Activated CD4-positive, alpha-beta T cell treated with anti-CD3 and anti-CD28 coated beads for 48 hours (primary cell): ENCODE results near the gene MTUS2.

Experiments used
- DNase-seq: peaks from one replicate; pipeline ENCODE4 v3.0.0-alpha.2; 2020

Gene MTUS2

DNA sequence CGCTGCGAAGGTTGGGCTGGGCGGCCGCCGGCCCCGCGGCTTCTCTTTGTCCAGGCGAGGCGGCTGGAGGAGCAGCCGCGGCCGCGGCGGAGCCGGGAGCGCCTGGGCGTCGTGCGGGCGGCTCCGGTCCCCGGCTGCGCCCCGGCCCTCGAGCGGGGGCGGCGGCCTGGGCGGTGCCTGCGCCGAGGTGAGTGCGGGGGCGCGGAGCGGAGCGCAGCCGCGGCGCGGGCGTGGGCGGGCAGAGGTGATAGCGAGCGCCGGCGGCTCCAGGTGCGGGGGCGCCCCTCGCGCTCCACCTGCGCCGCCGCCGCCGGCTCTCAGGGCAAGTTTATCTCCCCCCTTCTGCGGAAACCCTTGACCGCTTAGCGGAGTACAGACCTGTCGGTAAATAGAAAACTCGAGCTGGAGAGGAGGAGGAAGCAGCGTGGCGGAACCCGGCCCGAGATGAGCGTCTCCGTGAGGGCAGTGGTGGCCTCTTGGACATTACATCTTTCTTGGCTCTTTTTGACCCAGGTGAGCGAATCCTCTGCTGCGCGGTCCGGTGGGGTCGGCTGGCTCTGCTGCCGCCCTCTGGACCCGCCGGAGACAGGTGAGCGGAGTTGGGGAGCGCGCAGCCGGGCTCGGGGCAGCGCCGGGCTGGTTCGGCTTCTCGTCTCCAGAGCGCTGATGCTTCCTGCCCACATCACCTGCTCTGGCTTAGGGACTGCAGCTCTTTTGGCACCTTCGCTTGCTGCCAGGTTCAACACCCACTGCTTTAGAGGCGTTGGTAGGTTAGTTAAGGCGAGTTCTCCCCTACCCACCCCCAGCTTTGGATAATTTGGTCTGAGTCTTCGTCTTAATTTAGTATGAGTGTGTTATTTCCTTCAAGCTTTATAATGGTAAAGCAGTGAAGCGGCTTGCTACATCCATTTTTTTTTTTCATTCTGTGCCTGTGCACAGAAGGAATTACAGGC lies at the start of gene MTUS2:
Gene MTUS2 (plus strand): TSS at position 241 of the 953 bp plus-strand sequence.
- peak; percentile 17 for DNase-seq

DNA sequence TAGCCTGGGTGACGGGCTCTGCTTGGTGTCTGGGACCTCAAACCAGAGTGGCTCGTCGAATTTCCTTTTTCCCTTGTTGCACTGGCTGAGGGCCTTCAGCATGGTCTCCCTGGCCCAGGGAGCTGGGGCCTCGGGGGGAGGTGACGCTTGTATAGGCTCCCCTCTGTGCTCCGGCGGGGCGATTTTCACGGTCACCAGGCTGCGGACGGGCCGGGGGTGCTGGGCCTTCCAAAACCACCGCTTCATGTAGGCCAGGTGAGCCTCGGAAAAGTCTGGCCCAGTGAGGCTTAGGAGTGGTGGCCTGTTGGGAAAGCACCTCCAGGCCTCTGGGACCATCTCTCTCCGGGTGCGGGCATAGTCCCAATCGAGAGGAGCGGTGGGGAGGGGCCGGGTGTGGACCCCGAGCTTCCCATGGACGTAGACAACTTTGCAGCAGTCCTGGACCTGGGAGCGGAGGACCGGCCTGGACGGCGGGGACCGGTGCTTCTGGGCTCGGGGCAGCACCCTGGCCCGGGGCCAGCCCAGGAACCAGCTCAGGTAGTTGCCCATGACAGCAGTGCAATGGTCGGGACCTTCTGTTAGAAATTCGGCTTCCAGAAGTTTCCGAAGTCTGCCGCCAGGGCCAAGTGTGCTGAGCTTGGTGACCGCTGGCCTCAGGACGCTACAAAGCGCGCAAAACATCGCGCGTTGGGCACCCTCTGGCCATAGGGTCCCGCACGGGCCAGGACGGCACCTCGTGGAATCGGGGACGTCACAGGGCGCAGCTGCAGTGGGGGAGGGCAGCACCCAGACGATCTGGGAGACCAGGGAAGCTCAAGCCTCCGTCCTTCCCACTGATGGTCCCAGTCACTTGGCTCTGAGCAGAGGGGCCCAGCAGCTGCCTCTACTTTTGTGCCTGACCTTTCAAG lies 41.6 kb upstream of the MTUS2 start:
- no peak for DNase-seq

DNA sequence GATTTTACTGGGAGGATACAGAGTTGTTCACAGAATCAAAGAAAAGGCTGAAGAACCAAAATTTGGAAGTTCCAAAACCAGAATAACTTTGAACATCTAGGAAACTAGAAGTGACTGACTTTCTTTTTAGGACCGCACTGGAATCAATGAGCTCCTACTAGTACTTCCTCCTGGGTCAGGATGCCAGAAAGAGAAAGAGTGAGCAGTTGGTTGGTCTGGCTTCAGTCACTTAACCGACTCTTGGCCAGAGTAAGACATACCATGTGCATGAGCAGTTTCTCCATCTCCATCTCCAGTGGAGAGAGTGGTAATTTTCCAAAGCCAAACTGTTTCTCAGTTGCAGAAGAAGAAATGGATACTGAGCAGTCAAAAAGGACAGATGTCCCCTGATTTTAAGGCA lies 27.1 kb upstream of the MTUS2 start:
- DNase-seq = no peak

DNA sequence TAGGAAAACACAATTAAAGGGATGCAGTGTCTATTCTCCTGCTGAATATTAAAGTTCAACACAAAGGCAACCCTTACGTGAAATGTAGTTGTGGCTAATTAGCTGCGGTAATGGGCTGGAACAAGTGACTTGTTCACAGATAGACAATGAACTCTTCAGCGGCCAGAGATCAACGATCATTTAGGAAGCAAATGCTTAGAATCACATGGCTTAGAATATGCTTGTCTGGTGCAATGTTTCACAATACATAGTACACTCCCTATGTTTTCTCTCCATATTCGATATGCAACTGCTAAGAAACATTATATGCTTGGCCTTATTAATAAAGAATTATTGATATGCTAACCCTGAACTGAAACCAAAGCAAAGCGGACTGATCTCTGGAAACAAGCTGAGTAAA lies 25.7 kb upstream of the MTUS2 start:
- DNase-seq = no peak

DNA sequence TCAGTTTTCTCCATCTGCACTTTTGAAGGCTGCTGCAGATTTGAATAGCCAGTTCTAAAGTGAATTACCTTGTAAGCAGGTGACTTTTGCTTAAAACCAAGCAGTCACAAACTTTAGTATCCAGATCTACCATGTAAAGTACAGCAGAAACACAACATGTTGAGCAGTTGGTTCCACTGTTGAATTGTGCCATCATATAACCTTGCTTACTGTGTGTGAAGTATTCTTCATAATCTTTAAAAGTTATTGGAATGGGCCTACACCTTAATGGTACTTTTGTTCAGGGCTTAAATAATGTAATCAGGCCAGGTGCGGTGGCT lies 23.2 kb upstream of the MTUS2 start:
- DNase-seq = no peak

DNA sequence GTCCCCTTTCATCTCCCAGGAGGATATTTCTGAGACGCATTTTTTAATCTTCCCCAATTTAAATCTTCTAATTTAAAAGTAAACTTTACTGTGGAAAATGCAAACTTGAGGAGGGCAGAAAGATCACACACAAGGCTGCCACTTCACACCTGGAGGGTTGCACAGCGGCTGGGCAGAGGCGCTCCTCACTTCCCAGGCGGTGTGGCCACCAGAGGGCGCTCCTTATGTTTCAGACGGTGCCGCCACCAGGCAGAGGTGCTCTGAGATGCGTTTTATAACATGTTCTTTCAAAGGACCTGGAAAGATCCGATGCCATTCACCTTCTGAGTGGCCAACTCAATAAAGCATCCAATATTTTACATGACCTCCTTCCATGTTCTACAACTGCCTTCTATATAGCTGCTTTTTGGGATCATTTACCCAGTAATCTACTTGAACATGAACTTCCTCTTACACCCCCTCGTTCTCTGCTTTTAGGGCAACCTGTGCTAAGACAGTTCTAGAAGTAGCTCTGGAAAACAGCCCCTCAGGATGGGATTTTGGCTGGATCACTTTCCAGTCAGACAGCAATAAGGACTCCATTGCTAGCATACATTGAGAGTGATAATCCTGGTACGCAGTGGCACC lies 14.8 kb upstream of the MTUS2 start:
- DNase-seq = peak; percentile 75

DNA sequence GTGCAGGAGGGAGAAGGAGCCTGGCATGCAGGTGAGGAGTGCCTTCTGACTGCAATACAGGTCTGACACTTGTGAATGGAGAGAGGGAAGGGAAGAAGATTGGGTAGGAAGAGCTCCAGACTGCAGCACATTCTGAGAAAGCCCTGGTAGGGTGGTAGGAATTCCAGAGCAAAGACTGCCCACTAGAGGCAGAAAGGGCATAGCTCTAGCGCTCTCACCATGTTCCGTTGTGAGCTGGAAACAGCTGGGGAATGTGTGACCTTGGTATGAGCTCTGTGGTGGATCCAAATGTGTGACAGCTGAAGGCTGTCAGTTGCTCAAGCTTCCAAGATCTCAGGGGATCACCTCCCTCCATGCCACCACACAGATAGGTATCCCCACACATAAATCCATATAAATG lies 2.9 kb upstream of the MTUS2 start:
- DNase-seq = no peak

DNA sequence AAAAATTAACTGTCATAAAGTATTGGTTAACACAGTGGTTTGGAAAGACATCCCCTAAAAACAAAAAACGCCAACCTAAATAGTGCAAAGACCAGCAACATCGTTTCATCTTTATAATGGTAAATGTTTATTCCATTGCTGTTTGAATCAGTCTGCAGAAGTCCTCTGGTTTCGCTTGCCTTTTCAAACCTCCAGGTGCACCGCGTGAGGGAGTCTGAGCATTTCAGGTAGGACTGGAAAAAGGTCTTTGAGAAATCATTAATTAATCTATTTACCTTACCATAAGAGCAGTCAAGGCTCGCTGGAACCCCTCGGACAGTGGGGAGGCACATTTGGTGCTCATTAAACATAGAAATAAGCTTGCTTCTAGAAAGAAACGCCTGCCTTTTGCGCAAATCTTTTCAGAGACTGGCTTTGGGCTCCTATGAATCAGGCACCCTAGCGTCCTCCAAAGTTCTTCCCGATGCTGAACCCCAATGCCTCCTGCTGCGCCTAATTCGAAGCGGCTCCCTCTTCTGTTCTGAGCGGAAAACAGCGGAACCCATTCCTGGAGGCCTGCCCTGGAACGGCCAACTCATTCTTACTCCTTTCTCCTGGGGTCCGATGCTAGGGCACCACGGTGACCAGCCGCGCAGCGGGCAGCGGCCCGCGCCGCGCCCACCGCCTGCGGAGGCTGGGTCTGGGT lies 951 bp upstream of the MTUS2 start:
- no peak for DNase-seq

DNA sequence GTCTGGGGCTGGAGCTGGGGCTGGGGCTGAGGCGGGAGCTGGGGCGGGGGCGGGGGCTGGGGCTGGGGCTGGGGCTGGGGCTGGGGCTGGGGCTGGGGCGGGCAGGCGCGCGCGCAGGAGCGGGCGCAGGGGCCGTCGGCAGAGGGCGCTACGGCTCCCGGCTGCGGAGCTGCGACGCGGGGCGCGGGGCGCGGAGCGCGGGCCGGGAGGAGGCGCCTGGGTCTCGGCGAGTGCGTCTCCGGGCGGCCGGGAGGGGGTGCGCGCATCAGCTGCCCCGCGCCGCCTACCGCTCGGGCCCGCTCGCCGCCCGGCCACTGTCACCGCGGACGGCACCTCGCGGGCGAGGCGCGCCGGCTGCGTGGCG lies 422 bp upstream of the MTUS2 start:
- DNase-seq = peak; percentile 68

DNA sequence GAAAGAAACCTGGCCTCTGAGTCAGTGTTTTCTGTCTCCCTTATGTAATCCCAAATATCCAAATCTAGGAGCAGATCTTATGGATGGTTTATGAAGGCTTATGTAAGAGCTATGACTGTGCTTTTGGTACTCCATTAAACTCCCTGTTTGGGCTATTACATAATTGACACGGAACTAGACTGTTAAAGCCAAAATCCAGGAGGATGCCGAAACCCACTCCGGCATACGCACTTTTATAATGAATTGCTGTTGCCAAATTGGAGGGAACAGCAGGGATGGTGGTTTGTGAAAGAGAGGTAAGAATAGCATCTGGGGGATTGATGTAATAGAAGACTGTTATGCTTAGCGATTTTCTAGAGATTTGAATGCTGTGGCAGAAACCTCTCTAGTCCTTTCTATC lies 2.0 kb downstream of the MTUS2 start:
- no peak for DNase-seq

DNA sequence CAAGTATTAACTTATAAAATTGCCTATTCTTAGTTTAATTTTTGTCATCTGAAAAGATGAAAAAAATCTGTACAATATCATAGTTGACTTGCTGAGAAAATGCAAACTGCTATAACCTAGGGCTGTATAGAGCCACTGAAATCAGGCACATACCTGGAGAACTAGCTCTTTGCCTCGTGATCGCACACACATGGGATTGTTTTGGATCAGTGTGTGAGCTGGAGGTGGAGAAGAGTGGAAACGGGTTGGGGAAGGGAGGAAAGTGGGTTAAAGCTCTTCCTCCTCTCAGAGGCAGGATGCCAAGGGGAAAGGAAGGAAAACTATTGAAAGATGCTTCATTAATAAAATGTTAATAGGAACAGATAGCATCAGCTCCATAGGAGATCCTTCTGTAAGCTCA lies 2.7 kb downstream of the MTUS2 start:
- no peak for DNase-seq

DNA sequence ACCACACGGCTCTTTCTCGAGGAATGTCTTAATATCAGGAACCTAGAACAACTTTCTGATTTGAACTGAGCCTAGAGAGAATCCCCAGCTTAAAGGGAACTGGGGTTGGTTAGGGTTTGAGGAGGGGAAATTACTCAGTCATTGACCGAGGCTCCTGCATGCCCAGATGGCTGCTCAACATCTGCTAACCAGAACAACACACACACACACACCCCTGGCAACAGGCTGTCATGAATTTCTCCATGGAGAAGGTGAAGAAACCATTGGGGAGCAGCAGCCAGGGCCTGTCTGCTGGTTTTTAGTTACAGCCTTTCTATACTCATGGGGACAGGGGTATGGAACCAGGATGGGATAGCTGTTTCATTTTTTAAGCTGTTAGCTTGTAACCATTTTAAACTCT lies 5.2 kb downstream of the MTUS2 start:
- DNase-seq = no peak

DNA sequence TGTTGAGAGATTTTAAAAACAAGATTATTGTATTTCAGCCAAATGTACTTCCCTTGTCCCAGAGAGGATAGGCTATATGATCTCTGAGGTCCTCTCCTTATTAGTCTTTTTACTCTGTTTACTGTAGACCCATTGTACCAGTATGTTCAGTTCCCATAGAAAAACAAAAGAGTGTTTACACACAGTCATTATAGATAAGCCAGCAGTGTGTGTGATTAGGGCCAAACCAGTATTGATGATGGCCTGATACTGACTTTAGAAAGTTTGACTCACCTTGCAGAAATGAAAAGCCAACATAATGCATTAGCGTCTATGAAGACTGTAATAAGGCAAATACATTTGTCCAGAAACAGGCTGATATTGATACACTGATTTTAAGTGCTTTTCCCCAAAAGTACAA lies 6.2 kb downstream of the MTUS2 start:
- no peak for DNase-seq

DNA sequence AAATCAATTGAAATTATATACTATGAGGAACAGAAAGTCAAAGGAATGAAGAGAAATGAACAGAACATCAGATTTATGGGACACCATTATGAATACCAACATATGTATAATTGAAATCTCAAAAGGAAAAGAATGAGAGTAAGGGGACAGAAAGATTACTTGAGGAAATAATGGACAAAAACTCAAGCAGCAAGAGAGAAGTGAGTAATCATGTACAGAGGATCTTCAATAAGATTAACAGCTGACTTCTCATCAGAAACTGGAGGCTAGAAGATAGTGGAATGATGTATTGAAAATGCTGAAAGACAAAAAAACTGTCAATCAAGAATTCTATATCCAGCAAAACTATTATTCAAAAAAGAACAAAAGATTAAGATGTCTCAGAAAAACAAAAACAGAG lies 10.4 kb downstream of the MTUS2 start:
- DNase-seq = no peak

DNA sequence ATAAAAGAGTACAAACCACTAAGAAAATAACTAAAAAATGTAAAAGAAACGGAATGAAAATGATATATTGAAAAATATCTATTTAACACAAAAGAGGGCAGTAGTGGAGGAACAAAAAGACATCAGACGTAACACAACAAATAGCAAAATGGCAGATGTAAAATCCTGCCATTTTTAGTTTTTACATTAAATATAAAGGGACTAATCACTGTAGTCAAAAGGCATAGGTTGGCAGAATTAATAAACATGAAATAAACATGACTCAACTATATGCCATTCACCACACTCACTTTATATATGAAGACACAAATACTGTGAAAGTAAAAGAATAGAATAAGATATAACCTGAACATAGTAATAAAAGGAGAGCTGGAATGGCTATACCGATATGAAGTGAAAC lies 11.0 kb downstream of the MTUS2 start:
- no peak for DNase-seq

DNA sequence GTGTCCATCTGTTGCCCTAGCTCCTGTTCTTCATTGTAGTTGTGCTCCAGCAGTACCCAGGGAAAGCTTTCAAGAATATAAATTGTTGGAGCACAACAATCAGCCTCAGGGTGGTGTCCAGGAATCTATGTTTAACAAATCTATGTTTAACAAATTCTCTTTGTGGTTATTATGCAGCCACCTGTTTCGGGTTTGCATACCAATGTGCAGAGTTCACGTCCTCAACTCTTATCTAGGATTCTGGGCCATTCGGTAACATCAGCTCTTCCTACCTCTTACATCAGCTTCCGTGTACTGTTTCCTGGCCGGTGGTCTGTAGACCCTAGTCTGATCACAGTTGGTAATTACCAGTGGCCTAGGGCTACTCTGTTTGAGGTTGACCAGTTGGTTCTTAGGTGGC lies 17.0 kb downstream of the MTUS2 start:
- DNase-seq = no peak

DNA sequence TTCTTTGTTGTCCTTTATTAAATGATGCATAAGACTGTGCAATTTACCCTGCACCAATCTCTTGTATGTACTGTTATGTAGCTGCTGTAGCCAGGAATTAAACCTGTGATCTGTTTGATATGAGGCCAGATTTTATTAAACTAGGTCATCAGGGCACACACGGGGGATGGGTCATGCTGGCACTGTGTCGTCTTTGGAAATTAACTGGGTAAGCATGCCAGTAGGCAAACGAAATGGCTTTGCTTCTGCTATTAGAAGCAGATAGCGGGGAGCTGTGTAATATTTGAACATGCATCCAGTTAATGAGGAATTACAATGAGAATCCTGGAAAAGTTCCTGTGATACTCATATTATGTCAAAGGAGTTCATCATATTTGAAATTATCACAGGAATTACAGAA lies 23.5 kb downstream of the MTUS2 start:
- DNase-seq = no peak

DNA sequence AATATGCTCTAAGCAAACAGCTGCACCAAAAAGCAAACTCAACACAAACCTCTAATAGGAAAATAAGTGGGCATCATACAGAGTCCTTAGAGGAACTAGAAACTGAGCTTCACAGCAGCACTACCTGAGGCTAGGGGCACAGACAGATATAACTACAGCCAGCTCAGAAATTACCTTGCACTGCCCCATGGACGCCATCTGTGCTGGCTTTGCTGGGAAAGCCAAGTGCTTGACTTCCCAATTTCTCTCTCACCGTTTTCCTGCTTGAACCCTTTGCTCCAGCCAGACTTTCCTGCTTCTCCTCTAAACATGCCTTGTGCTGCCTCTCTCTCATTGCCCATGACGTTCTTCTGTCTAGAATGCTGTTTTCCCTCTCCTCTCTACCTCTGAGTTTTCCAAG lies 29.3 kb downstream of the MTUS2 start:
- DNase-seq = no peak

DNA sequence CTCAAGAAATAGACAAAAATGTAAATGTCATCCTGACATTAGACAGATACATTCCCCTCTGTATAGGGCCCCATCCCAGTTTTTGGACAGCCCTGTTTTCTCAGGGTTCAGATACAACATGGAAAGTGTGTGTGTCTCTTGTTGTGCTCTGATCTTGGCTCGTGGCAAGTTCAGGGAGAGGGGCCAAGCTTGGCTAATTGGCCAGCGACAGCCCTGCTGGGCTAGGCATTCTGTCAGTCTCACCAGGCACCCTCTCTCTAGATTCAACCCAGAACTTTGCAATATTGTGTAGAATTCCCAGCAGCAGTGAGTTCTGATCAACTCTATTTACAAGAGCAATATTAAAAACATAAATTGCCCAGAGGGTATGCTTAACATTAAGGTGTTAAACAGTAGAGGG lies 30.1 kb downstream of the MTUS2 start:
- no peak for DNase-seq

DNA sequence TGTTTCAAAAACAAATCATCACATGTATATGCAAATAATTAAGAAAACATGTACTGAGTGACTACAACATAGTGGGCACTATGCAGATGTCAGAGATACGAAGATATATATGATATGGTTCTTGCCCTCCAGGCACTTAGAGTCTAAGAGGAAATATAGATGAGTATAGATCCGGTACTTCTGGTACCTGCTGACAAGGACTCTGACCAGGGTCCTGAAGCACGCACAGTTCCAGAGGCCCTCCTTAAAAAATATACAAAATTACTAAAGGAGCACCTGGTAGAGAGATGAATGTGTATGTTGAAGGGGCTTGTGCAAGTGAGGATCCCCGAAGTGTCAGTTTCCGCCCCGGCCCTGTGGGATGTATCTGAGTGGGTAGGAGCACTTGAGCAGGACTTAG lies 31.3 kb downstream of the MTUS2 start:
- no peak for DNase-seq

DNA sequence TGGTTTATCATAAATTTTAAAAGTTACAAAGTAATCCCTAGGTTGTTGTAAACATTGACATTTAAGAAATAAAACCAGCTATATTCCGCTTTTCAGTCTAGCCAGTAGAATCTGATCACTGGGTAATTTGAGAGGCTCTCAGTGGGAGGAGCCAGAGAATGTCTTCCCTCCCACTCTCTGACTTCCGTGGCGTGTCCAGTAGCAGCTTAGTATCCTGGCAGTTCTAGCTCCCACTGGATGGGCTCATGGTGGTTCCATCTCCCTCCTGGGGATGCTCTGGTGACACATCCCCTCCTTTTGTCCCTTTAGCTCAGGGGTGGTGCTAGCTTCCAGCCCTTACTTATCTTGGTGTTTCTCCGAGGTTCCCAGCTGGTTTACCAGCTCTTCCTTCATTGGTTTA lies 34.5 kb downstream of the MTUS2 start:
- no peak for DNase-seq

DNA sequence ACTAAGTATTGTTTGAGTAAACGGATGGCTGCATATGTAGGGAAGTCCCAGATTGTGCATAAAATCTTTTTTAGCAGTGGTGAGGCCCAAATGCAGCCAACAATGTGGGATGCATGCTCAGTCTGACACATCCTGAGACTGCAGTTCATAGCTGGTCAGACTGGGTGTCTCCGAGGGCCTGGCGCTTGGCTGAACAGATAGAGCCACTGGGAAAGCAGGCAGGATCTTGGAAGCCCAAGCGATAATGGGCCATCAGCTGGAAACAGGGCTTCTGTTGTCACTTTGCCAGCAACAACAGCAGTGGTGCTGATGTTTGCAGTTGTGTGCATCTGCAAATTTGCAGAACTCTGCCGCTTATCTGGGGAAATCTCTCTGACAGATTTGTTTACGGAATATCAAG lies 36.1 kb downstream of the MTUS2 start:
- no peak for DNase-seq

DNA sequence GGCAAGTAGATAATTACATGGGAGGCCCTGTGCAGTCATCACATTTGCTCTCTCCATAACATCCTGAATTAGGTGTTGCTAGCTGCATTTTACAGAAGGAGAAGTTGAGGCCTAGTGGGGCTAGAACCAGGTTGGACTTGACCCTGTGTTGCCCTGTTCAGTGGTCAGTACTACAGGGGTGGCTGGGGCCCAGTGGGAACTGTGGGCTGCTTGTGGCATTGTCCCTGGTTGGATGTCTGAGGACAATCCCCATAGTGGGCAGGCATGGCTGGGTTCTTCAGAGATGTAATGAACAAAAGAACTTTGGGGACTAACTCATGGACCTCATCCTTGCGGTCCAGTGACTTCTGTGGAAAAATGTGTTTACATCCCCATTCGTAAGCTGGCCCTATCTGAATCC lies 38.9 kb downstream of the MTUS2 start:
- DNase-seq = no peak
